Measurements from ENCODE around the gene FAM98C.
"Not testable (repeated sequence)": the region's sequence is repeated elsewhere in the genome, so short reads cannot be mapped to it uniquely, and the experiment has no call there.

FAM98C gene

DNA sequence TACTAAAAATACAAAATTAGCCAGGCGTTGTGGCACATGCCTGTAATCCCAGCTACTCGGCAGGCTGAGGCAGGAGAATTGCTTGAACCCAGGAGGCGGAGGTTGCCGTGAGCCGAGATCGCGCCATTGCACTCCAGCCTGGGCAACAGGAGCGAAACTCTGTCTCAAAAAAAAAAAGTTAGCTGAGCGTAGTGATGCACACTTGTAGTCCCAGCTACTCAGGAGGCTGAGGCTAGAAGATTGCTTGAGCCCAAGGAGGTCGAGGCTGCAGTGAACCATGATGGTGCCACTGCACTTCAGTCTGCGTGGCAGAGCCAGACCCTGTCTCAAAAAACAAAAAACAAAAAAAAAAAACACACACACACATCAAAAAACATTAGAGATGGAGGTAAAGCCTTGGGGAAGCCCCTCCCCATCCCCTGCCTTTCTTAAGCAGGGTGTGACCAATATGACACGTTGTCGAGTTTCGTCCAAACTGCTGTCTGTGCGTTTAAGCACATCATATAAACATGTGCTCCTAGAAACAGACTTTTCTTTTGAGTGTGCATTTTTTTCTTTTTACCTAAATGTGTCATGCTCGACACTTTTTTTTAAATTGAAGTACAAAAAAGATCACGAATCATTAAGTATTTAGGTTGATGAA, 24.3 kb downstream of the FAM98C start:
- DNase-seq (ENCODE audit: low spot score), result not testable (repeated sequence)

DNA sequence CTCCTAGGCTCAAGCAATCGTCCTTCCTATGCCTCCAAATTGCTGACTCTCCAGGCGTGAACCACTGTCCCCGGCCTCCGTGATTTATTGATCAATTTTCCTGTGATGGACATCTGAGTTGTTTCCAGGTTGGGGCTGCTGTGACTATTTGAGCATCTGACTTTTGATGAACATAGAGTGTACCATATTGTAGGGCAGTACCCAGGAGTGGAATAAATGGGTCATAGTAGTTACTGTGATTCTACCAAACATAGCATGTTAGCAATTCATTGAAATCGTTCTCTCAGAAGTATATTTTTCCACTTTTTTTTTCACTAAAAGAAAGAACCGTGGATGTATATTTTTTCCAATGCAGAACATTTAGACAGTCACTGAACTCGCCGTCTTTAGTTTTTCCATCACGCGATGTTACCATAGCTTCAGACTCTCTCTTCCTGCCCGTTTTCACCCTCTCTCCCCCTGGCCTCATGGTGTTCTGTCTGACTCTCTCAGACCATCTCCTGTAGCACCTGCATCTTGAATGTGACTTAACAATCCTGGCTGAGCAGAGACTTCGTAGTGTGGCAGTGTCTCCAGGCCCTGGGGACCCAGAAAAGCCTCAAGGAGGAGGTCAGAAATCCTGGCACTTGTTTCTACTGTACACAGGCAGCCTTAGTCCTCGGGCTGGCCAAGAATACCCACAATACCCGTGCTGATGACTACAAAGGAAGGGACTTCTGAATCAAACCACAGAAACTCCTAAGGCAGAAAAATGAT, 26.3 kb downstream of the FAM98C start:
- DNase-seq (ENCODE audit: low spot score), result no peak

DNA sequence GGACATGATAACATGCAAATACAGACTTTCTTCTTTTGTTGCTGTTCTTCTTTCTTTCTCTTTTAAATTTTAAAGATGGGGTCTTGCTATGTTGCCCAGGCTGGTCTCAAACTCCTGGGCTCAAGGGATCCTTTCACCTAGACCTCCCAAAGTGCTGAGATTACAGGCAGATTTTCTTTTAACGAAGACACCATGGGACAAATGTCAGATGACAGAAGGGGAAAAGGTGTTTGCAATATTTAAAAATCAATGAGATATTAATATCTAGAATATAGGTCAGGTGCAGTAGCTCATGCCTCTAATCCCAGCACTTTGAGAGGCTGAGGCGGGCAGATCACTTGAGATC, 26.9 kb downstream of the FAM98C start:
- no peak for DNase-seq (ENCODE audit: low spot score)

GRCh38 chr19:38430931-38431330, 28.0 kb downstream of the FAM98C start:
- DNase-seq (ENCODE audit: low spot score), result no peak

DNA sequence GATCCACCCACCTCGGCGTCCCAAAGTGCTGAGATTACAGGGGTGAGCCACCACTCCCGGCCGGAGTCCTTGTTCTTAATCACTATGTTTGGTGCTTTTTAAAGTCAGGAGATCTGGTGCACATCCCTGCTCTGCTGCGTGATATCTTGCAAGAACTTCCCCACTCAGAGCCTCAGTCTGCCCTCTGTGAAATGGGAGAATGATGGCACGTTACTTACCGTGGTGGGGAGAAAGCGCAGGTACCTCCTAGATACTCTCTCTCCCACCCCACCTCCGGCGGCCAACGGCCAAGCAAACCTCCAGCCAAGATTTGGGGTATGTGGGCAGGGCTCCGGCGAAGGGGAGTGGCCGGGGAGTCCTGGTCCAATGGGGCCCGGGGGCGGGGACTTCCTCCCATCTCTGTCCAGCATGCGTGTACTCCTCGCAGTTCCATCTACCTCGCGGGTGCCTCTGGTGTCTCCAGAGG, 30.4 kb downstream of the FAM98C start, which contains the start of gene RYR1:
Gene RYR1, plus strand, starts transcription at position 424 of the 466 bp plus-strand sequence. CDS start 139 bp downstream, outside the sequence.
- no peak for DNase-seq (ENCODE audit: low spot score)

DNA sequence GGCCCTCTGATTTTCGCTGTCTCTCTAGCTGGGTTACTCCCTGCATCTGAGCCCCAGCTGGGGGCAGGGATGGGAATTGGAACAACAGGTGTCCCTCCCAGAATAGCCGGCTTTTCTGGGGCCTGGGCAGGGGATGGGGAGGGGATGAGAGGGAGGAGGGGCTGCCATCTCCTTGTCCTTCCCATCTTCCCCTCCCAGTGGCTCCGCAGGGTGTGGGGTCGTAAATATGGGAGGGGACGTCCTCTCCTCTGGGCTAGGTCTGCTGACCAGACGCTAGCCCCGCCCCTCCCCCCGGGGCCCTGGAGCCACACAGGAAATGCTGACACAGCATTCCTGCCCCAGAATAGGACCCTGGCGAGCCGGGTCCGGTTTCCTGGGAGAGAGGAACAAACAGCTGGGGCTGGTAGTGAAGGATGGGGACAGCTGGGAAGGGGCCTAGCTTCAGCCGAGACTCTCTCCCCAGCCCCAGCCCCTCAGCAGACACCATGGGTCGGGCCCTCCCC, 31.7 kb downstream of the FAM98C start:
- DNase-seq (ENCODE audit: low spot score), result no peak

DNA sequence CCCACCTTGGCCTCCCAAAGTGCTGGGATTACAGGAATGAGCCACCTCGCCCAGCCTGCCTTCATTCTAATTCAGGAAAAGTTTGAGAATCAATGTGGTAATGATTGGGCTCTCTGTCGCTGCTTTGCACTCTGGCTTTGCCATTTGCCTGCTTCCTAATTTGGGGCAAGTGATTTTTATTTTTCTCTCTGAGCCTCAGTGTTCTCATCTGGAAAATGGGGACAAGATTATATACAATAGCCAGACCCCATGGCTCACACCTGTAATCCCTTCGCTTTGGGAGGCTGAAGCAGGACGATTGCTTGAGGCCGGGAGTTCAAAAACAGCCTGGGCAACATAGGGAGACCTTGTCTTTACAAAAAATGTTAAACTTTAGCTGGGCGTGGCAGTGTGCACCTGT, 34.4 kb downstream of the FAM98C start:
- DNase-seq (ENCODE audit: low spot score), result no peak

- no peak for DNase-seq (ENCODE audit: low spot score)
These were observed 35.0 kb downstream of the FAM98C start for GRCh38 chr19:38437917-38438316.

GRCh38 chr19:38440592-38440991, 37.7 kb downstream of the FAM98C start:
- no peak for DNase-seq (ENCODE audit: low spot score)

- no peak for DNase-seq (ENCODE audit: low spot score)
These were observed 38.9 kb downstream of the FAM98C start for GRCh38 chr19:38441657-38442348.

DNA sequence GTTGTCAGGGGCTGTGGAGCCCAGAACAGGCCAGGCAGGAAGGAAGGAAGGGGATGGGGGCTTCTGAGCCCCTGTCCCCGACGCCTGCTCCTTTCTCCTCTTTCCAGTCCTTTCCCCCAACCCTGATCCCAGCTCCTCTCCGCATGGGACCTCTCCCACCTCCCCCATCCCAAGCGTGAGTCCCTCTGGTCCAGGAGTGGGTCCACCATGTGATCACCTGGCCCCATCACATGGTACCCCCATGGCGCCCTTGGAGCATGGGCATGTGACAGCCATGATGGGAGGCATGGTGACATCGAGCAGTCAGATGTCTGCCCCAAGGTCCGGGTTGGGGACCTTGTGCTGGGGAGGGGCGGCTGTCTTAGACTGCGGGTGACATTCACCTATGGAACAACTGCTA, 39.8 kb downstream of the FAM98C start:
- DNase-seq (ENCODE audit: low spot score), result no peak

- no peak for DNase-seq (ENCODE audit: low spot score)
These were observed 40.6 kb downstream of the FAM98C start for GRCh38 chr19:38443458-38443999.

GRCh38 chr19:38444026-38444425, 41.1 kb downstream of the FAM98C start:
- no peak for DNase-seq (ENCODE audit: low spot score)

GRCh38 chr19:38445362-38445761, 42.5 kb downstream of the FAM98C start:
- no peak for DNase-seq (ENCODE audit: low spot score)

DNA sequence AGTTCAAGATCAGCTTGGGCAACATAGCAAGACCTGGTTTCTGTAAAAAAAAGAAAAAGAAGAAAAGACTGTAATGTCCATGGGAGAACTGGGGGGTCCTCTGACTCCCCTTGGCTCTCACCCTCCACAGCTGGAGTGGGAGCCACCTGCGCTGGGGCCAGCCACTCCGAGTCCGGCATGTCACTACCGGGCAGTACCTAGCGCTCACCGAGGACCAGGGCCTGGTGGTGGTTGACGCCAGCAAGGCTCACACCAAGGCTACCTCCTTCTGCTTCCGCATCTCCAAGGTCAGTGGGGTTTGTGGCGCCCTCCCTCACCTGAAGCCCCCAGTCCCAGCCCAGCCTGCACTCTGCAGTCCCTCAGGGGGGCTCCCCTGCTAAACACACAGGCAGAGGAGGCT, 45.3 kb downstream of the FAM98C start:
- no peak for DNase-seq (ENCODE audit: low spot score)

DNA sequence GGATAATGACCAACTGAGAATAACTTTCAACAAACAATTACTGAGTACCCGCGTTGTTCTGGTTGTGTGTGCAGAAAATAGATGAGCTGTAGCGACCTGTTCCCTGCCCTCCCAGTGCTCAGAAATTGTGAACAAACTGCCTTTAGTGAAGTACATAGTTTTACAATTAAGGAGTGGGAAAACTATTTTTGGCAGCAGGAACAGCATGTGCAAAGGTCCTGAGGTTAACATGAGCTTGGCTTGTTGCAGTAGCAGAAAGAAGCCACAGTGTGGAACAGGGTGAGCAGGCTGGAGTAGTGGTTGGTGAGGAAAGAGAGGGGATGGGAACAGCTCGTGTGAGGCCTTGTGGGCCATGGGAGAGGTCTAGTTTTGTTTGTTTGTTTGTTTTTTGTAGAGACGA, 46.6 kb downstream of the FAM98C start:
- no peak for DNase-seq (ENCODE audit: low spot score)

- DNase-seq (ENCODE audit: low spot score), result no peak
These were observed 48.1 kb downstream of the FAM98C start for GRCh38 chr19:38451036-38451435.

- DNase-seq (ENCODE audit: low spot score), result no peak
These were observed 48.7 kb downstream of the FAM98C start for GRCh38 chr19:38451629-38452028.

DNA sequence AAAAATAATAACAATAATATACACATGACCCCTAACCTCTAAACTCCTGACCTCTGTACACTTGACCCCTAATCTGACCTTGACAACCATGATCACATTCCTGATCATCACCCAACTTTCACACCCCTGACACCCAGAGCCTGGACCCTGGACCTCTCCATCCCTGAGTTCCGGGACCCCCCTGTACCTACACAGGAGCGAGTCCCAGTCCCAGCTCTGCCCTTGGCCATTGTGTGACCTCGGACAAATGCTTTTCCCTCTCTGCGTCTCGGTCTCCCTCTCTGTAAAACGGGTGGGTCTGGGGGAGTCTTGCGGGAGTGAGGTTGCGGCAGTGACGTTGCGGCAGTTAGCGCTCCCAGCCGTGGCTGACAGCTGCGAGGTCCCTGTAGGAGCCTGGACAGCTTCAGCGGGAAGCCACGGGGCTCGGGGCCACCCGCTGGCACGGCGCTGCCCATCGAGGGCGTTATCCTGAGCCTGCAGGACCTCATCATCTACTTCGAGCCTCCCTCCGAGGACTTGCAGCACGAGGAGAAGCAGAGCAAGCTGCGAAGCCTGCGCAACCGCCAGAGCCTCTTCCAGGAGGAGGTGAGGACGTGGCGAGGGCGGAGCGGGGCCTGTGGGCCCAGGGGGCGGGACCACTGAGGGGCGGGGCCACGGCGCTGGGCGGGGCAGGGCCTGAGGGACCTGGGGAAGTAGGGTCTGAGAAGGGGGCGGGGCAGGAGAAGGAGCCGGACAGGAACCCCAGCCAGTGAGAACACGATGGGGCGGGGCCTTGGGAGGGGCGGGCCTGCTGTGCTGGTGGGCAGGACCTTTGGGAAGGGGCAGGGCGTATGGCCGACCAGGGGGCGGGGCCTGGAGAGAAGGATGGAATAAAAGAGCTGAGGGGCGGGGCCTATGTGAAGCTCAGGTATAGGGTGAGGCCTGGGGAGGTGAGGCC, 49.8 kb downstream of the FAM98C start:
- no peak for DNase-seq (ENCODE audit: low spot score)

- DNase-seq (ENCODE audit: low spot score), result no peak
These were observed 50.7 kb downstream of the FAM98C start for GRCh38 chr19:38453596-38453995.

GRCh38 chr19:38455031-38455430, 52.1 kb downstream of the FAM98C start:
- no peak for DNase-seq (ENCODE audit: low spot score)
